Right ventricle myocardium inferior (tissue), 1 donor: Measurements from ENCODE around the gene FBLN1. TPM values are rescaled to one million over a fixed set of nuclear protein-coding genes. Genes with fewer than 3 reads are reported as not detected.
A peak's percentile ranks its signal among the peaks of the same experiment; 100 is the strongest.
"Not testable (repeated sequence)": the region's sequence is repeated elsewhere in the genome, so short reads cannot be mapped to it uniquely, and the experiment has no call there.

ENCODE experiments used
- ATAC-seq: fragments of 200-7000 bp; cut with Tn5 transposase; one replicate; pipeline ENCODE4 v1.9.1; 2020; ENCODE audit warnings: mild to moderate bottlenecking, moderate library complexity
- DNase-seq: peaks from one replicate; pipeline ENCODE4 v3.0.0; 2021; ENCODE audit errors: missing footprints
- intact Hi-C: fragments of 100-400 bp; cut with DNase I; formaldehyde crosslinking; loops from one replicate; pipeline ENCODE4 v1.11.0; 2022
- total RNA-seq: library from RNA; stranded (reverse); fragmentation: NEBNext Ultra II Directional; extraction: Animal tissue kit (Norgen Biotek cat#: 25700); gene quantifications from one replicate; pipeline ENCODE4 v1.2.1, GENCODE V29; 2021
- donor health status: DM: no; HTN: yes; CAD: no; lungs with severe emphysema.

Gene FBLN1
- total RNA-seq, 1 donor from 2014 or later, result 113 TPM

- ATAC-seq, result no peak
- intact Hi-C loops, result no loop called here
Observed at GRCh38 chr22:45585946-45586540, 83.4 kb downstream of the FBLN1 start.

GRCh38 chr22:45586651-45587405, 84.1 kb downstream of the FBLN1 start:
- peak; percentile 15 for DNase-seq
- no peak for ATAC-seq
- intact Hi-C loops, result no loop called here

More at GRCh38 chr22:45585946-45586540, 83.4 kb downstream of the FBLN1 start:
- peak; percentile 41 for DNase-seq

GRCh38 chr22:45587638-45588505, 85.2 kb downstream of the FBLN1 start:
- ATAC-seq (no peak), DNase-seq (peak; percentile 17)
- intact Hi-C loops, result no loop called here

GRCh38 chr22:45589556-45589955, 86.9 kb downstream of the FBLN1 start:
- ATAC-seq (no peak), DNase-seq (peak; percentile 37)
- intact Hi-C loops, result no loop called here

GRCh38 chr22:45590262-45590661, 87.6 kb downstream of the FBLN1 start:
- DNase-seq (no peak), ATAC-seq (no peak)
- intact Hi-C loops, result no loop called here

- DNase-seq, ATAC-seq, intact Hi-C loops: not testable (repeated sequence)
Observed at GRCh38 chr22:45591633-45592213, 89.0 kb downstream of the FBLN1 start.

GRCh38 chr22:45594123-45594941, 91.6 kb downstream of the FBLN1 start:
- intact Hi-C loops, result no loop called here
- no peak for DNase-seq

GRCh38 chr22:45597460-45598192, 94.9 kb downstream of the FBLN1 start:
- peak; percentile 37 for ATAC-seq
- peak; percentile 62 for DNase-seq
- intact Hi-C loops, result no loop called here

More at GRCh38 chr22:45594123-45594941, 91.6 kb downstream of the FBLN1 start:
- no peak for ATAC-seq

- ATAC-seq (no peak), DNase-seq (peak; percentile 17)
- intact Hi-C loops, result no loop called here
Observed at GRCh38 chr22:45598596-45599217, 96.0 kb downstream of the FBLN1 start.

- DNase-seq (no peak), ATAC-seq (no peak)
- intact Hi-C loops, result no loop called here
Observed at GRCh38 chr22:45599836-45600577, 97.3 kb downstream of the FBLN1 start.

- ATAC-seq, result peak; percentile 34
- no peak for DNase-seq
- intact Hi-C loops, result no loop called here
Observed at GRCh38 chr22:45600790-45601730, 98.4 kb downstream of the FBLN1 start.

- DNase-seq, result no peak
- intact Hi-C loops, result no loop called here
- ATAC-seq, result no peak
Observed at GRCh38 chr22:45602004-45602733, 99.5 kb downstream of the FBLN1 start.

GRCh38 chr22:45602824-45603595, 100.3 kb downstream of the FBLN1 start:
- intact Hi-C loops, result no loop called here
- DNase-seq (peak; percentile 55), ATAC-seq (peak; percentile 26)

- ATAC-seq, result no peak
- DNase-seq, result peak; percentile 7
- intact Hi-C loops, result no loop called here
Observed at GRCh38 chr22:45603619-45604018, 100.9 kb downstream of the FBLN1 start.
